HCT116 (cell line): ENCODE measurements around the gene SLC19A1. TPM values are rescaled to one million over a fixed set of nuclear protein-coding genes. Genes with fewer than 3 reads are reported as not detected.

Experiments
- ATAC-seq: fragments of 200-7000 bp; cut with Tn5 transposase; 2 replicates; pipeline ENCODE4 v1.9.1; 2020; ENCODE audit warnings: mild to moderate bottlenecking, moderate library complexity
- BruUV-seq: library from RNA; stranded (reverse); fragments of 400-500 nt; replicated peaks from 2 replicates; lab custom pipeline; 2021; lab: Mats Ljungman, UMichigan
- CTCF ChIA-PET: fragments of 300-600 bp; sonication (Branson Sonifier 250); formaldehyde crosslinking; loops from one replicate; lab custom pipeline; 2021; ENCODE audit warnings: antibody characterized with exemption; lab: Charles Lee
- POLR2A ChIA-PET: fragments of 300-600, 350-600 bp; sonication (Branson Sonifier 250); formaldehyde crosslinking; loops from one replicate; lab custom pipeline; 2021; ENCODE audit warnings: antibody characterized with exemption; lab: Charles Lee
- RAD21 ChIA-PET, 2 experiments: fragments of 300-600 bp; sonication (Branson Sonifier 250); formaldehyde crosslinking; loops; one replicate each; lab custom pipeline; 2023; ENCODE audit warnings: low total read pairs in 2 of 2; ENCODE audit not compliant: uncharacterized antibody in 2 of 2, unreplicated experiment in 2 of 2, low non-redundant PET in 1 of 2; lab: Charles Lee
- DNase-seq: peaks from one replicate; pipeline ENCODE4 v3.0.0-alpha.2; 2010; ENCODE audit warnings: low read depth, low spot score
- H2AFZ ChIP-seq: fragments of 200-600 bp; shearing (Covaris generic), sonication (generic); 2 replicates; pipeline ENCODE4 v1.6.1; 2017; ENCODE audit warnings: low read depth, mixed run types, mixed read lengths, antibody characterized with exemption, low read length; ENCODE audit not compliant: poor library complexity, severe bottlenecking
- H3K27ac ChIP-seq: 2 replicates; pipeline ENCODE4 v1.5.1; 2012; ENCODE audit warnings: low read depth, low read length
- H3K27me3 ChIP-seq: fragments of 200-600 bp; sonication (generic); 2 replicates; pipeline ENCODE4 v1.6.1; 2016; ENCODE audit warnings: mixed run types, low read length, mixed read lengths; ENCODE audit not compliant: insufficient read depth
- H3K36me3 ChIP-seq, 2 experiments: fragments of 200-500 bp in 1 of 2; fragments of 200-600 bp in 1 of 2; sonication (Bioruptor generic) in 1 of 2; sonication (generic) in 1 of 2; 2 replicates each; pipeline versions ENCODE4 v1.5.1 to v1.6.1; 2014 to 2016; ENCODE audit warnings: low read length in 2 of 2, inconsistent platforms in 1 of 2, mixed read lengths in 1 of 2, mixed run types in 1 of 2; ENCODE audit not compliant: insufficient read depth in 2 of 2, control insufficient read depth in 1 of 2
- H3K4me1 ChIP-seq, 2 experiments: fragments of 200-600 bp in 1 of 2; sonication (generic) in 1 of 2; 2 replicates each; pipeline versions ENCODE4 v1.5.1 to v1.6.1; 2012 to 2017; ENCODE audit warnings: low read length in 2 of 2, inconsistent platforms in 1 of 2, mild to moderate bottlenecking in 1 of 2, mixed read lengths in 1 of 2, mixed run types in 1 of 2, moderate library complexity in 1 of 2; ENCODE audit not compliant: insufficient read depth in 2 of 2, control insufficient read depth in 1 of 2
- H3K4me2 ChIP-seq: fragments of 200-600 bp; sonication (generic); 2 replicates; pipeline ENCODE4 v1.6.1; 2017; ENCODE audit warnings: mixed run types, low read length, mixed read lengths
- H3K4me3 ChIP-seq, 2 experiments: fragments of 200-600 bp in 1 of 2; sonication (generic) in 1 of 2; replicated peaks in 1 of 2; 2 replicates each; pipeline ENCODE4 v1.5.1; 2011 to 2016; ENCODE audit warnings: low read length in 2 of 2, control low read depth in 1 of 2, low read depth in 1 of 2, mild to moderate bottlenecking in 1 of 2, mixed read lengths in 1 of 2, mixed run types in 1 of 2
- H3K79me2 ChIP-seq: fragments of 200-600 bp; sonication (generic); 2 replicates; pipeline ENCODE4 v1.6.1; 2017; ENCODE audit warnings: mild to moderate bottlenecking, mixed run types, low read length, moderate library complexity, mixed read lengths; ENCODE audit not compliant: insufficient read depth
- H3K9ac ChIP-seq: fragments of 200-600 bp; sonication (generic); 2 replicates; pipeline ENCODE4 v1.6.1; 2016; ENCODE audit warnings: low read length, mixed read lengths
- H3K9me2 ChIP-seq: fragments of 200-600 bp; sonication (generic), shearing (Covaris generic); 2 replicates; pipeline ENCODE4 v1.6.1; 2017; ENCODE audit warnings: mixed run types, mild to moderate bottlenecking, moderate library complexity; ENCODE audit not compliant: insufficient read depth
- H3K9me3 ChIP-seq, 2 experiments: fragments of 200-500 bp in 1 of 2; fragments of 200-600 bp in 1 of 2; sonication (Bioruptor generic) in 1 of 2; sonication (generic) in 1 of 2; 2 replicates each; pipeline ENCODE4 v1.6.1; 2014 to 2017; ENCODE audit warnings: low read length in 2 of 2, mixed read lengths in 2 of 2, inconsistent platforms in 1 of 2, low read depth in 1 of 2, mild to moderate bottlenecking in 1 of 2, mixed run types in 1 of 2, moderate library complexity in 1 of 2; ENCODE audit not compliant: control insufficient read depth in 1 of 2, insufficient read depth in 1 of 2
- H4K20me1 ChIP-seq: fragments of 200-600 bp; sonication (generic), shearing (Covaris generic); 2 replicates; pipeline ENCODE4 v1.6.1; 2017; ENCODE audit warnings: mixed run types, mild to moderate bottlenecking, moderate library complexity; ENCODE audit not compliant: insufficient read depth
- ELF1 ChIP-seq: IDR thresholded peaks from 2 replicates; pipeline ENCODE4 v1.6.1; 2012; ENCODE audit warnings: low read depth, borderline replicate concordance
- EZH2 ChIP-seq: fragments of 200-600 bp; sonication (generic); IDR thresholded peaks from 2 replicates; pipeline ENCODE4 v1.6.1; 2017; ENCODE audit warnings: antibody characterized with exemption, mixed run types
- JUND ChIP-seq: IDR thresholded peaks from 2 replicates; pipeline ENCODE4 v1.6.1; 2012
- POLR2A ChIP-seq: IDR thresholded peaks from 2 replicates; pipeline ENCODE4 v1.7.0; 2011; ENCODE audit warnings: borderline replicate concordance; ENCODE audit not compliant: insufficient read depth, insufficient read length; ENCODE audit errors: extremely low read depth
- ZFX ChIP-seq: fragments of 450-650 bp; IDR thresholded peaks from 2 replicates; pipeline ENCODE4 v1.6.1; 2017
- intact Hi-C: fragments of 100-400 bp; cut with micrococcal nuclease; formaldehyde crosslinking; loops from 2 replicates; pipeline ENCODE4 v1.10.0; 2022
- total RNA-seq: library from RNA; stranded (reverse); gene quantifications from one replicate; pipeline ENCODE4 v1.2.1, GENCODE V29; 2021; ENCODE audit not compliant: unreplicated experiment

SLC19A1 gene
- total RNA-seq, 1 experiment from 2014 or later = 50.2 TPM

DNA sequence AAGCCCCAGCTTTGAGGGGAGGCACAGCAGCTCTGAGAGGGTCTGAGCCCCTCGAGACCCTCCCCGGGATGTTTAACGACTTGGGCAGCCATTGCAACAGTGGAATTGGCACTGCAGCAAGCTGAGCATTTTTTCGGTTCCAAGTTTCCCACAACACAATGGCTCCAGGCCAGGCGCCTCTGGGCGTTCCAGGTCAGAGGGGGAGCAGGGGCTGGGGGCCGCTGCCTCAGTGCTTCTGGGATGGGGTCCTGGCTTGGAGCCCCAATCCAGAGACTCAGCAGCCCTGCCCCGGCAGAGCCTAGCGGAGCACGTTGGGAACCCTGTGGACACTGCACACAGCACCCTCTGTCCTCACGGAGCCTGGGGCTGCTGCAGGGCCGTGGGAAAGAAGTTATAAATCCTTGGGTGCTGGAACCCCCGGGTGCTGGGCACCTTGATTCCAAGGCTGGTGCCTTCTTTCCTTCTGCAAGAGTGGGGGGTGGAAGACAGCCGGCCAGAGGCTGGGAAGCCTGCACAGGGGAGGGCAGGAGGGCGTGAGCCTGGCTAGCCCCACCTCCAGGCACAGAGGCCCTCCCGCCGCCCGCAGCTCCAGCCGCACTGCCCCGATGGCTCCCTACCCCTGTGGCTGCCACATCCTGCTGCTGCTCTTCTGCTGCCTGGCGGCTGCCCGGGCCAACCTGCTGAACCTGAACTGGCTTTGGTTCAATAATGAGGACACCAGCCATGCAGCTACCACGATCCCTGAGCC, 87.1 kb downstream of the SLC19A1 start:
- Histone ChIP-seq H3K4me3 (no peak overlapping the region), H3K9me2 (no peaks in the 10 kb centered on the region), H3K9ac (no peak overlapping the region), H3K79me2 (peaks cover 18% of the 10 kb centered on the region; the same call in 1 of the 2 replicates), H3K4me1 (peaks cover 0 to 3% of the 10 kb centered on the region in 2 experiments; a peak in 1 of 4 replicates), H2AFZ (no peak overlapping the region), H3K4me2 (no peak overlapping the region), H3K27me3 (no peaks in the 10 kb centered on the region), H4K20me1 (no peaks in the 10 kb centered on the region), H3K9me3 (peaks cover 0 to 11% of the 10 kb centered on the region in 2 experiments; a peak in 1 of 4 replicates), H3K27ac (no peak overlapping the region; the same call in 1 of the 2 replicates), H3K36me3 (no peaks in the 10 kb centered on the region)
- intact Hi-C loops = no loop called here
- TF ChIP-seq POLR2A (no peak), EZH2 (no peak), ELF1 (no peak), ZFX (no peak)
- no peak for DNase-seq
- ChIA-PET CTCF (no interaction called here), POLR2A (no interaction called here), RAD21 (no interaction called here)
- peak; percentile 56 for ATAC-seq
- no TSS peak for BruUV-seq

GRCh38 chr21:45454060-45454925, 87.9 kb downstream of the SLC19A1 start:
- RAD21 ChIA-PET = no interaction called here
- no TSS peak for BruUV-seq
- Histone ChIP-seq H3K9me2 (no peaks in the 10 kb centered on the region), H3K9ac (no peak overlapping the region), H3K79me2 (peaks cover 21% of the 10 kb centered on the region; the same call in 1 of the 2 replicates), H3K36me3 (no peaks in the 10 kb centered on the region), H3K4me2 (no peak overlapping the region), H3K27me3 (no peaks in the 10 kb centered on the region), H3K27ac (no peak overlapping the region), H2AFZ (no peak overlapping the region), H3K4me3 (no peak overlapping the region), H3K9me3 (peaks cover 0 to 11% of the 10 kb centered on the region in 2 experiments; a peak in 1 of 4 replicates), H4K20me1 (no peaks in the 10 kb centered on the region), H3K4me1 (no peaks in the 10 kb centered on the region)
- TF ChIP-seq JUND = no peak
- CTCF ChIA-PET = no interaction called here
- DNase-seq (no peak), ATAC-seq (no peak)
- POLR2A ChIA-PET = no interaction called here
- intact Hi-C loops = no loop called here
